OCI-LY3 (cell line): ENCODE measurements around the gene SYCP2L.
"Not testable (repeated sequence)": the region's sequence is repeated elsewhere in the genome, so short reads cannot be mapped to it uniquely, and the experiment has no call there.

Source experiments
- EZH2phosphoT487 ChIP-seq: fragments of 200-600 bp; shearing (Covaris generic); IDR thresholded peaks from 2 replicates; pipeline ENCODE4 v1.6.1; 2018; ENCODE audit warnings: antibody characterized with exemption, mixed run types, low read depth
- TF ChIP-seq, protein P1 (sequence below): fragments of 200-600, 300-600 bp; sonication (generic); IDR thresholded peaks from 2 replicates; pipeline ENCODE4 v1.5.1; 2014; ENCODE audit warnings: antibody characterized with exemption, low read length, low read depth

DNA sequence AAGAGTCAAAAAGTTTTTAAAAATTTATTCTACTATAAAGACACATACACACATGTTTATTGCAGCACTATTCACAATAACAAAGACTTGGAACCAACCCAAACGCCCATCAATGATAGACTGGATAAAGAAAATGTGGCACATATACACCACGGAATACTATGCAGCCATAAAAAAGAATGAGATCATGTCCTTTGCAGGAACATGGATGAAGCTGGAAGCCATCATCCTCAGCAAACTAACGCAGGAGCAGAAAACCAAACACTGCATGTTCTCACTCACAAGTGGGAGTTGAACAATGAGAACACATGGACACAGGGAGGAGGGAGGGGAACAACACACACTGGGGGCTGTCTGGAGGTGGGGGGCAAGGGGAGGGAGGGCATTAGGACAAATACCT lies 20.1 kb upstream of the SYCP2L start:
- TF ChIP-seq, protein P1, sequence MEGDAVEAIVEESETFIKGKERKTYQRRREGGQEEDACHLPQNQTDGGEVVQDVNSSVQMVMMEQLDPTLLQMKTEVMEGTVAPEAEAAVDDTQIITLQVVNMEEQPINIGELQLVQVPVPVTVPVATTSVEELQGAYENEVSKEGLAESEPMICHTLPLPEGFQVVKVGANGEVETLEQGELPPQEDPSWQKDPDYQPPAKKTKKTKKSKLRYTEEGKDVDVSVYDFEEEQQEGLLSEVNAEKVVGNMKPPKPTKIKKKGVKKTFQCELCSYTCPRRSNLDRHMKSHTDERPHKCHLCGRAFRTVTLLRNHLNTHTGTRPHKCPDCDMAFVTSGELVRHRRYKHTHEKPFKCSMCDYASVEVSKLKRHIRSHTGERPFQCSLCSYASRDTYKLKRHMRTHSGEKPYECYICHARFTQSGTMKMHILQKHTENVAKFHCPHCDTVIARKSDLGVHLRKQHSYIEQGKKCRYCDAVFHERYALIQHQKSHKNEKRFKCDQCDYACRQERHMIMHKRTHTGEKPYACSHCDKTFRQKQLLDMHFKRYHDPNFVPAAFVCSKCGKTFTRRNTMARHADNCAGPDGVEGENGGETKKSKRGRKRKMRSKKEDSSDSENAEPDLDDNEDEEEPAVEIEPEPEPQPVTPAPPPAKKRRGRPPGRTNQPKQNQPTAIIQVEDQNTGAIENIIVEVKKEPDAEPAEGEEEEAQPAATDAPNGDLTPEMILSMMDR = not testable (repeated sequence)
- TF ChIP-seq EZH2phosphoT487 = not testable (repeated sequence)
